Mucosa of rectum (tissue), 2 donors: ENCODE results near the gene BCKDHA.
A peak's percentile ranks its signal among the peaks of the same experiment; 100 is the strongest.
"Not testable (repeated sequence)": the region's sequence is repeated elsewhere in the genome, so short reads cannot be mapped to it uniquely, and the experiment has no call there.

Experiments used
- H3K27ac ChIP-seq, 2 donors: one replicate each; pipeline ENCODE4 v1.7.0; 2013; ENCODE audit warnings: inconsistent platforms in 2 of 2, low read depth in 2 of 2, low read length in 2 of 2
- H3K27me3 ChIP-seq, 2 donors: one replicate each; pipeline ENCODE4 v1.7.0; 2013; ENCODE audit warnings: low read length in 2 of 2; ENCODE audit not compliant: control insufficient read depth in 2 of 2, insufficient read depth in 2 of 2
- H3K36me3 ChIP-seq, 2 donors: one replicate each; pipeline ENCODE4 v1.7.0; 2013; ENCODE audit warnings: low read length in 2 of 2; ENCODE audit not compliant: control insufficient read depth in 2 of 2, insufficient read depth in 2 of 2
- H3K4me1 ChIP-seq, 2 donors: one replicate each; pipeline ENCODE4 v1.7.0; 2013; ENCODE audit warnings: low read length in 2 of 2, mild to moderate bottlenecking in 1 of 2; ENCODE audit not compliant: control insufficient read depth in 2 of 2, insufficient read depth in 2 of 2
- H3K4me3 ChIP-seq, 2 donors: one replicate each; pipeline ENCODE4 v1.7.0; 2013; ENCODE audit warnings: low read length in 2 of 2
- H3K9ac ChIP-seq, 2 donors: one replicate each; pipeline ENCODE4 v1.7.0; 2013; ENCODE audit warnings: low read length in 2 of 2, low read depth in 1 of 2, mild to moderate bottlenecking in 1 of 2
- H3K9me3 ChIP-seq, 2 donors: one replicate each; pipeline ENCODE4 v1.7.0; 2013; ENCODE audit warnings: low read length in 2 of 2; ENCODE audit not compliant: control insufficient read depth in 2 of 2
- donor health status: healthy.
- donor health status: Normal muscosa, but diverticular disease.

The BCKDHA gene

GRCh38 chr19:41367848-41368301 lies 29.7 kb upstream of the BCKDHA start:
- peaks cover 10 to 20% of the 10 kb centered on the region in 2 donors for H3K4me1 ChIP-seq
- H3K9ac ChIP-seq, result no peak overlapping the region
- no peak overlapping the region for H3K4me3 ChIP-seq
- H3K27me3 ChIP-seq, result no peaks in the 10 kb centered on the region
- H3K9me3 ChIP-seq, result no peaks in the 10 kb centered on the region
- no peaks in the 10 kb centered on the region for H3K36me3 ChIP-seq
- peak overlapping the region in 1 of 2 donors; percentile 55 for H3K27ac ChIP-seq

GRCh38 chr19:41369769-41370168 lies 27.8 kb upstream of the BCKDHA start:
- Histone ChIP-seq H3K4me1 (peaks cover 6 to 11% of the 10 kb centered on the region in 2 donors), H3K36me3 (no peaks in the 10 kb centered on the region), H3K4me3 (no peak overlapping the region), H3K9ac (no peak overlapping the region), H3K9me3 (no peaks in the 10 kb centered on the region), H3K27ac (no peak overlapping the region), H3K27me3 (no peaks in the 10 kb centered on the region)

GRCh38 chr19:41371119-41371518 lies 26.5 kb upstream of the BCKDHA start:
- peaks cover 9 to 10% of the 10 kb centered on the region in 2 donors for H3K4me1 ChIP-seq
- not testable (repeated sequence) for H3K9me3 ChIP-seq

GRCh38 chr19:41371541-41371940 lies 26.1 kb upstream of the BCKDHA start:
- H3K4me1 ChIP-seq, result peaks cover 9 to 13% of the 10 kb centered on the region in 2 donors
- H3K27me3 ChIP-seq, result no peaks in the 10 kb centered on the region
- no peaks in the 10 kb centered on the region for H3K36me3 ChIP-seq
- H3K9ac ChIP-seq, result no peak overlapping the region
- H3K9me3 ChIP-seq, result no peaks in the 10 kb centered on the region
- H3K27ac ChIP-seq, result no peak overlapping the region
- no peak overlapping the region for H3K4me3 ChIP-seq

More at GRCh38 chr19:41371119-41371518, 26.5 kb upstream of the BCKDHA start:
- H3K36me3 ChIP-seq, H3K27ac ChIP-seq, H3K4me3 ChIP-seq, H3K27me3 ChIP-seq, H3K9ac ChIP-seq: not testable (repeated sequence)

GRCh38 chr19:41372501-41372900 lies 25.1 kb upstream of the BCKDHA start:
- Histone ChIP-seq H3K36me3 (no peaks in the 10 kb centered on the region), H3K9ac (no peak overlapping the region), H3K27me3 (no peaks in the 10 kb centered on the region), H3K4me3 (no peak overlapping the region), H3K4me1 (peaks cover 9 to 13% of the 10 kb centered on the region in 2 donors), H3K27ac (no peak overlapping the region), H3K9me3 (no peaks in the 10 kb centered on the region)

GRCh38 chr19:41373993-41374392 lies 23.6 kb upstream of the BCKDHA start:
- H3K36me3 ChIP-seq, result no peaks in the 10 kb centered on the region
- H3K9me3 ChIP-seq, result no peaks in the 10 kb centered on the region
- H3K4me1 ChIP-seq, result peaks cover 6 to 8% of the 10 kb centered on the region in 2 donors
- no peaks in the 10 kb centered on the region for H3K27me3 ChIP-seq
- H3K9ac ChIP-seq, result peak overlapping the region in 1 of 2 donors; percentile 24
- no peak overlapping the region for H3K4me3 ChIP-seq
- no peak overlapping the region for H3K27ac ChIP-seq

GRCh38 chr19:41376241-41376997 lies 21.2 kb upstream of the BCKDHA start, which contains the start of gene TMEM91:
Gene TMEM91 (plus strand): TSS chr19:41376533. CDS start chr19:41378310, 1,777 bp downstream.
- H3K4me1 ChIP-seq, result peaks cover 6 to 8% of the 10 kb centered on the region in 2 donors
- peak within 1 kb of the TSS; percentile 52 to 63 for H3K4me3 ChIP-seq
- no peaks in the 10 kb centered on the region for H3K9me3 ChIP-seq
- H3K27ac ChIP-seq, result peak within 1 kb of the TSS in 1 of 2 donors; percentile 43
- peak within 1 kb of the TSS; percentile 52 to 60 for H3K9ac ChIP-seq
- no peaks in the 10 kb centered on the region for H3K36me3 ChIP-seq
- no peaks in the 10 kb centered on the region for H3K27me3 ChIP-seq

GRCh38 chr19:41376998-41377365 lies 20.6 kb upstream of the BCKDHA start:
- Histone ChIP-seq H3K27me3 (no peaks in the 10 kb centered on the region), H3K27ac (no peak overlapping the region), H3K4me1 (peaks cover 6 to 8% of the 10 kb centered on the region in 2 donors)

GRCh38 chr19:41377977-41378709 lies 19.5 kb upstream of the BCKDHA start:
- Histone ChIP-seq H3K9ac (no peak overlapping the region), H3K9me3 (no peaks in the 10 kb centered on the region), H3K36me3 (no peaks in the 10 kb centered on the region), H3K27ac (no peak overlapping the region), H3K4me1 (peaks cover 6 to 8% of the 10 kb centered on the region in 2 donors), H3K27me3 (no peaks in the 10 kb centered on the region), H3K4me3 (no peak overlapping the region)

More at GRCh38 chr19:41376998-41377365, 20.6 kb upstream of the BCKDHA start:
- Histone ChIP-seq H3K36me3 (no peaks in the 10 kb centered on the region), H3K9ac (peak overlapping the region; percentile 52 to 60), H3K9me3 (no peaks in the 10 kb centered on the region), H3K4me3 (peak overlapping the region; percentile 52 to 63)

- not testable (repeated sequence) for H3K9ac ChIP-seq, H3K27ac ChIP-seq, H3K36me3 ChIP-seq, H3K27me3 ChIP-seq, H3K4me1 ChIP-seq, H3K4me3 ChIP-seq, H3K9me3 ChIP-seq
Observed at GRCh38 chr19:41381536-41381935, 16.1 kb upstream of the BCKDHA start.
